Thoracic aorta endothelial cell (primary cell): ENCODE data around the gene HLA-DMA. TPM values are rescaled to one million over a fixed set of nuclear protein-coding genes. Genes with fewer than 3 reads are reported as not detected.

Experiments
- total RNA-seq: library from RNA; depleted of rRNA; stranded (reverse); fragments of >200 nt; gene quantifications from 2 replicates; pipeline ENCODE4 v1.2.3, GENCODE V29; 2012

The HLA-DMA gene
- 0.57 and 0.93 TPM in 2 replicates for total RNA-seq

DNA sequence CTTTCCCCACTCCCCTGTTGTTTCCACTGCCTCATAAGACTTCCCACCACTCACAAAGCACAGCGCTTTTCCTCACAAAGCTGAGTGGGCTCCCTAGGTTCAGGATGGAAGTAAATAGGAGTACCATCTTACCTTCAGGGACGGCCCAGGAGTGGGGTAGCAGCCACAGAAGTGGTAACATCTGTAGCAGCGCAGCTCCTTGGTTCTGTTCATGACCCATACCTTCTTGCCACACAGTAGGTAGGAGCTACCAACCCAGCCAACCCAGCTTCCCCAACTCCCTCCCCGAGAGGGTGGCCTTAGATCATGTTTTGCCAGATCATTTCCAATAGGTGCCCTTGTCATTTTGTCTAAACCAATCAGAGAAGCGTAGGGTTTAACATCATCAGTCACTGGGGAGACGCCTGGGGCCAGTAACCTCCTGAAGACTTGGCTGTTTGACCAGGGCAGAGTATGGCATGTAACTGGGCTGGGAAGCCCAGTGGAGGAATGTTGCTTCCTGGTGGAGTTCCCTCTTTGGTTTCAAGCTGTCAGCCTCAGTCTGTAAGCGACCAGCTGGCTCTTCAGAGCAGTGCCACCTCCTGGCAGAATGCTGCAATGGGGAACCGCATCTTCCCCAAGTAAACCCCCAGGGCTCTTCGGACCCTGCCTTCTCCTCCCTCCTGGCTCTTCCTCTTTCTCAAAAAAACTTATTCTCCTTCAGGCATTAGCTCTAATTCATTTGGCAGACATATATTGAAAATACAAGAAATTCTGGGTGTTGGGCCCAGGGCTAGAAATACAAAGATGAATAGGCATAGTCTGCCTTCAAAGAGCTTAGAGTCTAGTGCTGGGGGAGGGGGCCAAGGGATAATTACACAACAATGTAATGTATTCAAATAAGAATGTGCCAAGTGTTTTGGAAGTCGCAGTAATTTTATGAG is at the start of gene HLA-DMA:
Gene HLA-DMA, minus strand, starts transcription at position 281 of the 923 bp plus-strand sequence. Its CDS starts 61 bp downstream, at position 220.

DNA sequence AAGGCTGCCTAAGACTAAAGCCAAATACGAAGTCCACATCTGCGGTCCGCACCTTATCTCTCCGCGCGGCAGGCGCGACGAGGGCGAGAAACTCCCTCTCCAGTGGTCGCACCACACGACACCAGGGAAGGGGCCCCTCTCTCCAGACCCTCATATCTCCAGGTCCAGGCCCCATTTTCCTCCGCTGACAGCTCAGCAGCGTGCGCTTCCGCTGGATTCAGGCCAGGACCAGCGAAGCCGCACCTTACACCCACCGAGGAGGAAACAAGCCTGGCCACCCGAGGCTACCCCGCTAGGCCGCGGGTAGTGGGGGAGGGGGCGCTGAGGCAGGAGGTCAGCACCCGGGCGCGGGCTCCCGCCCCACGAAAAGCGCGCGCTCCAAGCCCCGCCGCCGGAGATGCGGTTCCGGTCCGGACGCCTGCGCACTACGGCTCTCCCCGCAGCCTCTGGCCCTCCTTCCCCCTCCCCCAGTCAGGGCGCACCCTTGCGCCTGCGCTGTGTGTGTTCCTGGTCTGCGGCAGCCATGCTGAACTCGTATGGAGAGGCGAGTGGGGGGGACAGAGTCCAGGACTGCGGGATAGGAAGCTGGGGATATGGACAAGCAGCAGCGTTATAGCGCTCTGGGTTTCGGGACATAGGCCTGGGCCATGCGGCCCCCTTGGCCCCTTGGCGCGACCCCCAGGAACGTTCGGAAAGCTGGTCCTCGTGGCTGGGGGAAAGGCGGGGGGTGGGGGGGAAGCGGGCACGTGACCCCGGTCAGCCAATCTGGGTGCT is 15.4 kb upstream of the HLA-DMA start, which contains the start of gene BRD2:
Gene BRD2, plus strand, starts transcription at position 502 of the 774 bp plus-strand sequence. CDS start 4,305 bp downstream, outside the sequence.

DNA sequence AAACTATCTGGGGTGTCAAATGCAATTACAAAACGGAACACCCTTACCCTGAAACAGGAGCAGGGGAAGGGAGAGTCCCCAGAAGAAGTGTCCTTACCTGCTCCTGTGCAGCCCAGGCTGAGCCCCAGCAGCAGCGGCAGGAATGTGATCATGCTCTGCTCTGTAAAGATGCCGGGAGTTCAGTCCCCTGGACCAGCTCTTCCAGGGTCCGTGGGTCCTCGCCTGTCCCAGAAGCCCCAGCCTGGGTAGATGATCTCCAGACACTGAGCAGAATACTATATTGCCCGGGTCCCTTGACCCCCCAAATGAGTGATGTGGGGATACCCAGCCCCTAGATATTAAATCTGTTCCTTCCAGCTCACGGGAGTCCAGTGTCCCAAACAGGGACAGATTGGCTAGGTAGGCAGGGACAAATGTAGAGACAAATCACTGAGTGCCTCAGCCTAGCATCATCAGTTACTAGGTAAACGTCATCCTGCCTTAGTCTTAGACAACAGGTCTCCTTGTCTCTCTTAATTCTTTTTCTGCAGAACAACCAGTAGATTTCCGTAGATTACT is 12.2 kb downstream of the HLA-DMA start, which contains the start of gene HLA-DMB:
Gene HLA-DMB, minus strand, starts transcription at position 373 of the 558 bp plus-strand sequence. Its CDS starts 221 bp downstream, at position 152.

Other genes starting within 250 kb of the HLA-DMA start
- gene HLA-DQA2, start 211.7 kb downstream of the HLA-DMA start, total RNA-seq, result not detected in 2 replicates
- gene HLA-DQB2, start 189.6 kb downstream of the HLA-DMA start, total RNA-seq, result 0.07 TPM in 1 of 2 replicates, not detected in the other
- not detected in 2 replicates for gene HLA-DOB, start 136.1 kb downstream of the HLA-DMA start, total RNA-seq
- 20.1 and 28.1 TPM in 2 replicates for gene TAP2, start 114.4 kb downstream of the HLA-DMA start, total RNA-seq
- gene PSMB8, start 109.0 kb downstream of the HLA-DMA start, total RNA-seq, result 29.1 and 49.2 TPM in 2 replicates
- 29.4 and 37.5 TPM in 2 replicates for gene TAP1, start 99.4 kb downstream of the HLA-DMA start, total RNA-seq
- 7.0 and 9.1 TPM in 2 replicates for gene PSMB9, start 98.9 kb downstream of the HLA-DMA start, total RNA-seq
- 0.27 and 0.50 TPM in 2 replicates for gene HLA-DMB, start 12.1 kb downstream of the HLA-DMA start, total RNA-seq
- gene BRD2, start 15.5 kb upstream of the HLA-DMA start, total RNA-seq, result 143 and 157 TPM in 2 replicates
- gene HLA-DOA, start 56.5 kb upstream of the HLA-DMA start, total RNA-seq, result under 0.01 TPM in 1 of 2 replicates, not detected in the other
- gene HLA-DPA1, start 120.6 kb upstream of the HLA-DMA start, total RNA-seq, result 5.2 and 16.8 TPM in 2 replicates
- gene HLA-DPB1, start 122.9 kb upstream of the HLA-DMA start, total RNA-seq, result 14.5 and 20.8 TPM in 2 replicates
- gene COL11A2, start 239.4 kb upstream of the HLA-DMA start, total RNA-seq, result 0.13 and 0.29 TPM in 2 replicates
- 13.3 and 17.5 TPM in 2 replicates for gene RXRB, start 247.6 kb upstream of the HLA-DMA start, total RNA-seq
- gene SLC39A7, start 247.8 kb upstream of the HLA-DMA start, total RNA-seq, result 59.4 and 73.3 TPM in 2 replicates